Fibroblast of mammary gland (primary cell): ENCODE data around the gene GDPD1.

Experiments used
- DNase-seq: peaks from one replicate; pipeline ENCODE4 v3.0.0-alpha.2; 2010; ENCODE audit warnings: low read depth
- H3K4me3 ChIP-seq: 2 replicates; pipeline ENCODE4 v1.5.1; 2011; ENCODE audit warnings: low read depth, mild to moderate bottlenecking, low read length, moderate library complexity; ENCODE audit not compliant: control insufficient read depth
- CTCF ChIP-seq: conservative IDR thresholded peaks from 2 replicates; pipeline ENCODE4 v1.5.1; 2011; ENCODE audit warnings: low read depth, low read length, inconsistent platforms; ENCODE audit not compliant: control insufficient read depth, insufficient read depth

GDPD1 gene

DNA sequence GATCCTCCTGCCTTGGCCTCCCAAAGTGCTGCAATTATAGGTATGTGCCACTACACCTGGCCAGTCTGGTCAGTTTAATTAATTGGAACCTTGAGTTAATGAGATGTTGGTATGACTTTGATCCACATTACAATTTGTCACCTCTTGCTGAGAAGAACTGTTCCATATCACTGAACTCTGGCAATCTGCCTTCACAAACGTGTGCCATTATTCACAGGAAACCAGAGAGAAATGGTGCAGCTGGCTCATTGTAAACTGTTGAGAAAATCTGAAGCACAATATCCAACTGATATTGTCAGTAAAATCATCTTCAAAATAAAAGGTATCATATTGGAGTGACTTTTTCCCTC lies 71.8 kb downstream of the GDPD1 start:
- TF ChIP-seq CTCF = no peak
- no peak for DNase-seq

GRCh38 chr17:59296190-59296589 lies 75.9 kb downstream of the GDPD1 start:
- DNase-seq = no peak
- no peak for TF ChIP-seq CTCF
- no peak overlapping the region for H3K4me3 ChIP-seq

More for the DNA sequence above, 71.8 kb downstream of the GDPD1 start:
- no peak overlapping the region for H3K4me3 ChIP-seq

GRCh38 chr17:59298521-59298920 lies 78.2 kb downstream of the GDPD1 start:
- no peak for TF ChIP-seq CTCF
- DNase-seq = no peak

GRCh38 chr17:59299400-59300092 lies 79.2 kb downstream of the GDPD1 start:
- no peak overlapping the region for H3K4me3 ChIP-seq
- no peak for TF ChIP-seq CTCF
- no peak for DNase-seq

More at GRCh38 chr17:59298521-59298920, 78.2 kb downstream of the GDPD1 start:
- no peak overlapping the region for H3K4me3 ChIP-seq

GRCh38 chr17:59300941-59301340 lies 80.6 kb downstream of the GDPD1 start:
- no peak for TF ChIP-seq CTCF
- no peak overlapping the region for H3K4me3 ChIP-seq
- DNase-seq = no peak

DNA sequence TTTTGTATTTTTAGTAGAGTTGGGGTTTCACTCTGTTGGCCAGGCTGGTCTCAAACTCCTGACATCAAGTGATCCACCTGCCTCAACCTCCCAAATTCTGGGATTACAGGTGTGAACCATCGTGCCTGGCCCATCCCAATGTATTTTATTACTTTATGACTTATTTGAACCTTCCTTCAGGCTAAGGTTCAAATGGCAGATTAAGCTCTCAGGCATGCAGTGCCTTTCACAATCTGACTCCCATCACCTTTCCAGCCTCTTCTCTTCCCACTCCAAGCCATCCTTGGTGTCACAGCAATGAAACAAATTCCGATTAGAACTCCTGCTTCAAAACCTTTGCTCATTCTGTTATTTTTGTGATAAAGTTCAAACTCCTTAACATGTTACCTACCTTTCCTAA lies 84.5 kb downstream of the GDPD1 start:
- H3K4me3 ChIP-seq = no peak overlapping the region
- no peak for DNase-seq
- no peak for TF ChIP-seq CTCF
